Measurements from ENCODE around the gene CLOCK.

CLOCK gene

GRCh38 chr4:55458164-55458563, 88.5 kb downstream of the CLOCK start:
- Histone ChIP-seq H3K36me3 (ENCODE audit: control insufficient read depth, insufficient read depth, low read length) (no peaks in the 10 kb centered on the region), H3K27me3 (ENCODE audit: control insufficient read depth, insufficient read depth, low read length) (no peaks in the 10 kb centered on the region), H3K4me1 (ENCODE audit: control insufficient read depth, insufficient read depth, low read length) (no peaks in the 10 kb centered on the region), H3K9ac (ENCODE audit: low read length) (no peak overlapping the region), H3K27ac (ENCODE audit: low read depth, low read length) (no peak overlapping the region), H3K4me3 (ENCODE audit: low read length) (no peak overlapping the region)

- Histone ChIP-seq H3K27ac (ENCODE audit: low read depth, low read length) (no peak overlapping the region), H3K4me1 (ENCODE audit: control insufficient read depth, insufficient read depth, low read length) (no peaks in the 10 kb centered on the region), H3K27me3 (ENCODE audit: control insufficient read depth, insufficient read depth, low read length) (no peaks in the 10 kb centered on the region), H3K4me3 (ENCODE audit: low read length) (no peak overlapping the region), H3K9ac (ENCODE audit: low read length) (no peak overlapping the region), H3K36me3 (ENCODE audit: control insufficient read depth, insufficient read depth, low read length) (peaks cover 7% of the 10 kb centered on the region)
Observed at GRCh38 chr4:55450566-55450965, 96.1 kb downstream of the CLOCK start.

GRCh38 chr4:55447831-55448230, 98.9 kb downstream of the CLOCK start:
- H3K36me3 ChIP-seq (ENCODE audit: control insufficient read depth, insufficient read depth, low read length), result peaks cover 7% of the 10 kb centered on the region
- H3K27ac ChIP-seq (ENCODE audit: low read depth, low read length), result no peak overlapping the region
- no peaks in the 10 kb centered on the region for H3K27me3 ChIP-seq (ENCODE audit: control insufficient read depth, insufficient read depth, low read length)
- no peak overlapping the region for H3K9ac ChIP-seq (ENCODE audit: low read length)
- H3K4me1 ChIP-seq (ENCODE audit: control insufficient read depth, insufficient read depth, low read length), result no peaks in the 10 kb centered on the region
- no peak overlapping the region for H3K4me3 ChIP-seq (ENCODE audit: low read length)

- no peaks in the 10 kb centered on the region for H3K27me3 ChIP-seq (ENCODE audit: control insufficient read depth, insufficient read depth, low read length)
- peaks cover 8% of the 10 kb centered on the region for H3K36me3 ChIP-seq (ENCODE audit: control insufficient read depth, insufficient read depth, low read length)
- H3K4me1 ChIP-seq (ENCODE audit: control insufficient read depth, insufficient read depth, low read length), result no peaks in the 10 kb centered on the region
- no peak overlapping the region for H3K9ac ChIP-seq (ENCODE audit: low read length)
- no peak overlapping the region for H3K27ac ChIP-seq (ENCODE audit: low read depth, low read length)
- H3K4me3 ChIP-seq (ENCODE audit: low read length), result no peak overlapping the region
Observed at GRCh38 chr4:55447108-55447708, 99.5 kb downstream of the CLOCK start.

- no peaks in the 10 kb centered on the region for H3K27me3 ChIP-seq (ENCODE audit: control insufficient read depth, insufficient read depth, low read length)
- no peak overlapping the region for H3K27ac ChIP-seq (ENCODE audit: low read depth, low read length)
- no peaks in the 10 kb centered on the region for H3K4me1 ChIP-seq (ENCODE audit: control insufficient read depth, insufficient read depth, low read length)
- H3K9ac ChIP-seq (ENCODE audit: low read length), result no peak overlapping the region
- peaks cover 7% of the 10 kb centered on the region for H3K36me3 ChIP-seq (ENCODE audit: control insufficient read depth, insufficient read depth, low read length)
- no peak overlapping the region for H3K4me3 ChIP-seq (ENCODE audit: low read length)
Observed at GRCh38 chr4:55446578-55446922, 100.2 kb downstream of the CLOCK start.

- H3K36me3 ChIP-seq (ENCODE audit: control insufficient read depth, insufficient read depth, low read length), result peaks cover 7% of the 10 kb centered on the region
Observed at GRCh38 chr4:55445921-55446577, 100.7 kb downstream of the CLOCK start.

GRCh38 chr4:55444827-55445226, 101.9 kb downstream of the CLOCK start:
- Histone ChIP-seq H3K27ac (ENCODE audit: low read depth, low read length) (no peak overlapping the region), H3K9ac (ENCODE audit: low read length) (no peak overlapping the region), H3K36me3 (ENCODE audit: control insufficient read depth, insufficient read depth, low read length) (peaks cover 4% of the 10 kb centered on the region), H3K4me1 (ENCODE audit: control insufficient read depth, insufficient read depth, low read length) (no peaks in the 10 kb centered on the region), H3K27me3 (ENCODE audit: control insufficient read depth, insufficient read depth, low read length) (no peaks in the 10 kb centered on the region), H3K4me3 (ENCODE audit: low read length) (no peak overlapping the region)

More at GRCh38 chr4:55445921-55446577, 100.7 kb downstream of the CLOCK start:
- Histone ChIP-seq H3K9ac (ENCODE audit: low read length) (no peak overlapping the region), H3K27ac (ENCODE audit: low read depth, low read length) (no peak overlapping the region), H3K4me3 (ENCODE audit: low read length) (no peak overlapping the region), H3K27me3 (ENCODE audit: control insufficient read depth, insufficient read depth, low read length) (no peaks in the 10 kb centered on the region), H3K4me1 (ENCODE audit: control insufficient read depth, insufficient read depth, low read length) (no peaks in the 10 kb centered on the region)

GRCh38 chr4:55442541-55442940, 104.2 kb downstream of the CLOCK start:
- Histone ChIP-seq H3K4me3 (ENCODE audit: low read length) (no peak overlapping the region), H3K9ac (ENCODE audit: low read length) (no peak overlapping the region), H3K4me1 (ENCODE audit: control insufficient read depth, insufficient read depth, low read length) (no peaks in the 10 kb centered on the region), H3K36me3 (ENCODE audit: control insufficient read depth, insufficient read depth, low read length) (peaks cover 4% of the 10 kb centered on the region), H3K27ac (ENCODE audit: low read depth, low read length) (no peak overlapping the region), H3K27me3 (ENCODE audit: control insufficient read depth, insufficient read depth, low read length) (no peaks in the 10 kb centered on the region)

- Histone ChIP-seq H3K4me1 (ENCODE audit: control insufficient read depth, insufficient read depth, low read length) (no peaks in the 10 kb centered on the region), H3K9ac (ENCODE audit: low read length) (no peak overlapping the region), H3K4me3 (ENCODE audit: low read length) (no peak overlapping the region), H3K27me3 (ENCODE audit: control insufficient read depth, insufficient read depth, low read length) (no peaks in the 10 kb centered on the region), H3K36me3 (ENCODE audit: control insufficient read depth, insufficient read depth, low read length) (peaks cover 4% of the 10 kb centered on the region), H3K27ac (ENCODE audit: low read depth, low read length) (no peak overlapping the region)
Observed at GRCh38 chr4:55440786-55441185, 105.9 kb downstream of the CLOCK start.

GRCh38 chr4:55439023-55439422, 107.7 kb downstream of the CLOCK start:
- Histone ChIP-seq H3K36me3 (ENCODE audit: control insufficient read depth, insufficient read depth, low read length) (peaks cover 9% of the 10 kb centered on the region), H3K4me1 (ENCODE audit: control insufficient read depth, insufficient read depth, low read length) (no peaks in the 10 kb centered on the region), H3K4me3 (ENCODE audit: low read length) (no peak overlapping the region), H3K27ac (ENCODE audit: low read depth, low read length) (no peak overlapping the region), H3K27me3 (ENCODE audit: control insufficient read depth, insufficient read depth, low read length) (no peaks in the 10 kb centered on the region), H3K9ac (ENCODE audit: low read length) (no peak overlapping the region)

- Histone ChIP-seq H3K27ac (ENCODE audit: low read depth, low read length) (no peak overlapping the region), H3K27me3 (ENCODE audit: control insufficient read depth, insufficient read depth, low read length) (no peaks in the 10 kb centered on the region), H3K36me3 (ENCODE audit: control insufficient read depth, insufficient read depth, low read length) (peaks cover 9% of the 10 kb centered on the region), H3K4me1 (ENCODE audit: control insufficient read depth, insufficient read depth, low read length) (no peaks in the 10 kb centered on the region), H3K4me3 (ENCODE audit: low read length) (no peak overlapping the region), H3K9ac (ENCODE audit: low read length) (no peak overlapping the region)
Observed at GRCh38 chr4:55438314-55438713, 108.4 kb downstream of the CLOCK start.

GRCh38 chr4:55437823-55438222, 108.9 kb downstream of the CLOCK start:
- no peaks in the 10 kb centered on the region for H3K27me3 ChIP-seq (ENCODE audit: control insufficient read depth, insufficient read depth, low read length)
- H3K4me1 ChIP-seq (ENCODE audit: control insufficient read depth, insufficient read depth, low read length), result no peaks in the 10 kb centered on the region
- peaks cover 9% of the 10 kb centered on the region for H3K36me3 ChIP-seq (ENCODE audit: control insufficient read depth, insufficient read depth, low read length)
- H3K9ac ChIP-seq (ENCODE audit: low read length), result no peak overlapping the region
- no peak overlapping the region for H3K4me3 ChIP-seq (ENCODE audit: low read length)
- H3K27ac ChIP-seq (ENCODE audit: low read depth, low read length), result no peak overlapping the region

GRCh38 chr4:55437356-55437796, 109.3 kb downstream of the CLOCK start:
- Histone ChIP-seq H3K36me3 (ENCODE audit: control insufficient read depth, insufficient read depth, low read length) (peaks cover 7% of the 10 kb centered on the region), H3K27ac (ENCODE audit: low read depth, low read length) (no peak overlapping the region), H3K27me3 (ENCODE audit: control insufficient read depth, insufficient read depth, low read length) (no peaks in the 10 kb centered on the region), H3K9ac (ENCODE audit: low read length) (no peak overlapping the region), H3K4me1 (ENCODE audit: control insufficient read depth, insufficient read depth, low read length) (no peaks in the 10 kb centered on the region), H3K4me3 (ENCODE audit: low read length) (no peak overlapping the region)
